ENCODE measurements around the gene RBPJ.

The RBPJ gene

GRCh38 chr4:26475716-26476115 lies 154.9 kb downstream of the RBPJ start:
- Histone ChIP-seq H3K79me2 (ENCODE audit: control insufficient read depth, insufficient read depth, low read length) (no peaks in the 10 kb centered on the region), H3K18ac (ENCODE audit: low read length) (no peak overlapping the region), H2BK15ac (replicated peaks; ENCODE audit: low read depth) (no peak overlapping the region), H3K36me3 (ENCODE audit: control insufficient read depth, insufficient read depth, low read length) (no peaks in the 10 kb centered on the region), H3K4me2 (ENCODE audit: low read length) (no peak overlapping the region), H4K5ac (ENCODE audit: low read length) (no peak overlapping the region), H3K23ac (ENCODE audit: low read length) (no peak overlapping the region), H3K9ac (ENCODE audit: low read length) (no peak overlapping the region), H2BK5ac (ENCODE audit: low read length) (no peak overlapping the region), H4K8ac (ENCODE audit: low read depth, low read length) (no peak overlapping the region), H3K4me3 (ENCODE audit: low read length) (no peak overlapping the region), H3K27me3 (ENCODE audit: insufficient read depth, low read length, poor library complexity) (no peaks in the 10 kb centered on the region), H3K56ac (ENCODE audit: low read length) (no peak overlapping the region), H3K4me1 (ENCODE audit: control insufficient read depth, low read depth, low read length) (no peaks in the 10 kb centered on the region), H3K4ac (ENCODE audit: low read depth, low read length) (no peak overlapping the region), H2BK120ac (ENCODE audit: low read depth, low read length) (no peak overlapping the region), H2AK5ac (ENCODE audit: low read length) (no peak overlapping the region), H3K79me1 (ENCODE audit: low read length) (no peaks in the 10 kb centered on the region), H3K27ac (ENCODE audit: low read depth, low read length) (no peak overlapping the region)
- no CpG with 5 or more reads among the region's 8 CpGs for WGBS (ENCODE audit: extremely low coverage, insufficient coverage, low lambda C conversion rate)
- DNase-seq, result no peak

GRCh38 chr4:26476545-26476944 lies 155.7 kb downstream of the RBPJ start:
- no CpG with 5 or more reads among the region's 5 CpGs for WGBS (ENCODE audit: extremely low coverage, insufficient coverage, low lambda C conversion rate)
- H3K9ac ChIP-seq (ENCODE audit: low read length), result no peak overlapping the region
- H3K4ac ChIP-seq (ENCODE audit: low read depth, low read length), result no peak overlapping the region
- no peak overlapping the region for H4K5ac ChIP-seq (ENCODE audit: low read length)
- H3K18ac ChIP-seq (ENCODE audit: low read length), result no peak overlapping the region
- H3K4me2 ChIP-seq (ENCODE audit: low read length), result no peak overlapping the region
- H2AK5ac ChIP-seq (ENCODE audit: low read length), result no peak overlapping the region
- H3K79me1 ChIP-seq (ENCODE audit: low read length), result no peaks in the 10 kb centered on the region
- no peak overlapping the region for H3K4me3 ChIP-seq (ENCODE audit: low read length)
- H3K27me3 ChIP-seq (ENCODE audit: insufficient read depth, low read length, poor library complexity), result no peaks in the 10 kb centered on the region
- H3K79me2 ChIP-seq (ENCODE audit: control insufficient read depth, insufficient read depth, low read length), result no peaks in the 10 kb centered on the region
- H2BK120ac ChIP-seq (ENCODE audit: low read depth, low read length), result no peak overlapping the region
- no peak overlapping the region for H3K56ac ChIP-seq (ENCODE audit: low read length)
- H3K23ac ChIP-seq (ENCODE audit: low read length), result no peak overlapping the region
- H3K27ac ChIP-seq (ENCODE audit: low read depth, low read length), result no peak overlapping the region
- H2BK15ac ChIP-seq (replicated peaks; ENCODE audit: low read depth), result no peak overlapping the region
- DNase-seq, result no peak
- no peaks in the 10 kb centered on the region for H3K4me1 ChIP-seq (ENCODE audit: control insufficient read depth, low read depth, low read length)
- no peak overlapping the region for H4K8ac ChIP-seq (ENCODE audit: low read depth, low read length)
- no peaks in the 10 kb centered on the region for H3K36me3 ChIP-seq (ENCODE audit: control insufficient read depth, insufficient read depth, low read length)
- H2BK5ac ChIP-seq (ENCODE audit: low read length), result no peak overlapping the region

GRCh38 chr4:26478330-26478729 lies 157.5 kb downstream of the RBPJ start:
- no peak overlapping the region for H3K4ac ChIP-seq (ENCODE audit: low read depth, low read length)
- no peak overlapping the region for H3K18ac ChIP-seq (ENCODE audit: low read length)
- H3K27ac ChIP-seq (ENCODE audit: low read depth, low read length), result no peak overlapping the region
- no peak overlapping the region for H2BK5ac ChIP-seq (ENCODE audit: low read length)
- H3K79me2 ChIP-seq (ENCODE audit: control insufficient read depth, insufficient read depth, low read length), result no peaks in the 10 kb centered on the region
- no peak overlapping the region for H4K8ac ChIP-seq (ENCODE audit: low read depth, low read length)
- H3K79me1 ChIP-seq (ENCODE audit: low read length), result no peaks in the 10 kb centered on the region
- H3K36me3 ChIP-seq (ENCODE audit: control insufficient read depth, insufficient read depth, low read length), result no peaks in the 10 kb centered on the region
- H3K4me2 ChIP-seq (ENCODE audit: low read length), result no peak overlapping the region
- no peak overlapping the region for H2BK15ac ChIP-seq (replicated peaks; ENCODE audit: low read depth)
- no peak overlapping the region for H2AK5ac ChIP-seq (ENCODE audit: low read length)
- WGBS (ENCODE audit: extremely low coverage, insufficient coverage, low lambda C conversion rate), result no CpG with 5 or more reads among the region's 13 CpGs
- no peak overlapping the region for H4K5ac ChIP-seq (ENCODE audit: low read length)
- no peak overlapping the region for H3K23ac ChIP-seq (ENCODE audit: low read length)
- no peak for DNase-seq
- H3K4me1 ChIP-seq (ENCODE audit: control insufficient read depth, low read depth, low read length), result no peaks in the 10 kb centered on the region
- no peak overlapping the region for H3K56ac ChIP-seq (ENCODE audit: low read length)
- H2BK120ac ChIP-seq (ENCODE audit: low read depth, low read length), result no peak overlapping the region
- no peak overlapping the region for H3K9ac ChIP-seq (ENCODE audit: low read length)
- H3K27me3 ChIP-seq (ENCODE audit: insufficient read depth, low read length, poor library complexity), result no peaks in the 10 kb centered on the region
- no peak overlapping the region for H3K4me3 ChIP-seq (ENCODE audit: low read length)

- Histone ChIP-seq H3K4me2 (ENCODE audit: low read length) (no peak overlapping the region), H3K4me3 (ENCODE audit: low read length) (no peak overlapping the region), H4K8ac (ENCODE audit: low read depth, low read length) (no peak overlapping the region), H3K56ac (ENCODE audit: low read length) (no peak overlapping the region), H3K18ac (ENCODE audit: low read length) (no peak overlapping the region), H4K5ac (ENCODE audit: low read length) (no peak overlapping the region), H3K36me3 (ENCODE audit: control insufficient read depth, insufficient read depth, low read length) (no peaks in the 10 kb centered on the region), H2AK5ac (ENCODE audit: low read length) (no peak overlapping the region), H3K4ac (ENCODE audit: low read depth, low read length) (no peak overlapping the region), H2BK15ac (replicated peaks; ENCODE audit: low read depth) (no peak overlapping the region), H3K27ac (ENCODE audit: low read depth, low read length) (no peak overlapping the region), H3K9ac (ENCODE audit: low read length) (no peak overlapping the region), H3K79me1 (ENCODE audit: low read length) (no peaks in the 10 kb centered on the region), H3K27me3 (ENCODE audit: insufficient read depth, low read length, poor library complexity) (no peaks in the 10 kb centered on the region), H3K4me1 (ENCODE audit: control insufficient read depth, low read depth, low read length) (no peaks in the 10 kb centered on the region), H2BK5ac (ENCODE audit: low read length) (no peak overlapping the region), H2BK120ac (ENCODE audit: low read depth, low read length) (no peak overlapping the region), H3K23ac (ENCODE audit: low read length) (no peak overlapping the region), H3K79me2 (ENCODE audit: control insufficient read depth, insufficient read depth, low read length) (no peaks in the 10 kb centered on the region)
- no peak for DNase-seq
- no CpG with 5 or more reads among the region's 3 CpGs for WGBS (ENCODE audit: extremely low coverage, insufficient coverage, low lambda C conversion rate)
Observed at GRCh38 chr4:26482508-26483462, 162.0 kb downstream of the RBPJ start.

GRCh38 chr4:26484032-26484515 lies 163.3 kb downstream of the RBPJ start:
- Histone ChIP-seq H2BK5ac (ENCODE audit: low read length) (no peak overlapping the region), H3K4ac (ENCODE audit: low read depth, low read length) (no peak overlapping the region), H3K79me2 (ENCODE audit: control insufficient read depth, insufficient read depth, low read length) (no peaks in the 10 kb centered on the region), H3K56ac (ENCODE audit: low read length) (no peak overlapping the region), H3K18ac (ENCODE audit: low read length) (no peak overlapping the region), H3K27ac (ENCODE audit: low read depth, low read length) (no peak overlapping the region), H3K9ac (ENCODE audit: low read length) (no peak overlapping the region), H3K4me3 (ENCODE audit: low read length) (no peak overlapping the region), H4K8ac (ENCODE audit: low read depth, low read length) (no peak overlapping the region), H4K5ac (ENCODE audit: low read length) (no peak overlapping the region), H3K4me1 (ENCODE audit: control insufficient read depth, low read depth, low read length) (no peaks in the 10 kb centered on the region), H3K36me3 (ENCODE audit: control insufficient read depth, insufficient read depth, low read length) (no peaks in the 10 kb centered on the region), H2BK120ac (ENCODE audit: low read depth, low read length) (no peak overlapping the region), H3K4me2 (ENCODE audit: low read length) (no peak overlapping the region), H2AK5ac (ENCODE audit: low read length) (no peak overlapping the region), H3K27me3 (ENCODE audit: insufficient read depth, low read length, poor library complexity) (no peaks in the 10 kb centered on the region), H3K23ac (ENCODE audit: low read length) (no peak overlapping the region), H3K79me1 (ENCODE audit: low read length) (no peaks in the 10 kb centered on the region), H2BK15ac (replicated peaks; ENCODE audit: low read depth) (no peak overlapping the region)
- no CpG with 5 or more reads among the region's 2 CpGs for WGBS (ENCODE audit: extremely low coverage, insufficient coverage, low lambda C conversion rate)
- DNase-seq, result no peak
